Central memory CD8-positive, alpha-beta T cell (primary cell): ENCODE measurements around the gene STAT4.

Experiments used
- ATAC-seq: fragments of 150-1000 bp; cut with Tn5 transposase; replicated peaks from 2 replicates; pipeline ENCODE4 v1.10.0; 2022; ENCODE audit warnings: mild to moderate bottlenecking, moderate FRiP score, moderate number of reproducible peaks; ENCODE audit not compliant: poor library complexity, severe bottlenecking; ENCODE audit errors: extremely low read depth
- DNase-seq, 2 donors: peaks; one replicate each; pipeline ENCODE4 v3.0.0; 2021; ENCODE audit warnings: low spot score in 2 of 2
- H3K27ac Mint-ChIP-seq: one replicate; pipeline ENCODE4 v1.8.0; 2022; ENCODE audit warnings: low read depth, mild to moderate bottlenecking, moderate library complexity, mixed read lengths
- H3K27me3 Mint-ChIP-seq: one replicate; pipeline ENCODE4 v1.8.0; 2022; ENCODE audit warnings: mixed read lengths
- H3K36me3 Mint-ChIP-seq: one replicate; pipeline ENCODE4 v1.8.0; 2022; ENCODE audit warnings: mild to moderate bottlenecking, moderate library complexity, mixed read lengths; ENCODE audit not compliant: insufficient read depth
- H3K4me1 Mint-ChIP-seq: one replicate; pipeline ENCODE4 v1.8.0; 2022; ENCODE audit warnings: mixed read lengths
- H3K4me3 Mint-ChIP-seq: one replicate; pipeline ENCODE4 v1.8.0; 2022; ENCODE audit warnings: mild to moderate bottlenecking, moderate library complexity, mixed read lengths
- H3K9me3 Mint-ChIP-seq: one replicate; pipeline ENCODE4 v1.8.0; 2022; ENCODE audit warnings: mixed read lengths

Gene STAT4

GRCh38 chr2:191010887-191011885, 139.6 kb downstream of the STAT4 start:
- ATAC-seq (no peak), DNase-seq (no peak)
- H3K27me3 Mint-ChIP-seq: no peaks in the 10 kb centered on the region
- H3K4me1 Mint-ChIP-seq: peaks cover 30% of the 10 kb centered on the region
- H3K36me3 Mint-ChIP-seq: peaks cover 35% of the 10 kb centered on the region
- no peak overlapping the region for H3K27ac Mint-ChIP-seq
- no peak overlapping the region for H3K4me3 Mint-ChIP-seq
- no peaks in the 10 kb centered on the region for H3K9me3 Mint-ChIP-seq

DNA sequence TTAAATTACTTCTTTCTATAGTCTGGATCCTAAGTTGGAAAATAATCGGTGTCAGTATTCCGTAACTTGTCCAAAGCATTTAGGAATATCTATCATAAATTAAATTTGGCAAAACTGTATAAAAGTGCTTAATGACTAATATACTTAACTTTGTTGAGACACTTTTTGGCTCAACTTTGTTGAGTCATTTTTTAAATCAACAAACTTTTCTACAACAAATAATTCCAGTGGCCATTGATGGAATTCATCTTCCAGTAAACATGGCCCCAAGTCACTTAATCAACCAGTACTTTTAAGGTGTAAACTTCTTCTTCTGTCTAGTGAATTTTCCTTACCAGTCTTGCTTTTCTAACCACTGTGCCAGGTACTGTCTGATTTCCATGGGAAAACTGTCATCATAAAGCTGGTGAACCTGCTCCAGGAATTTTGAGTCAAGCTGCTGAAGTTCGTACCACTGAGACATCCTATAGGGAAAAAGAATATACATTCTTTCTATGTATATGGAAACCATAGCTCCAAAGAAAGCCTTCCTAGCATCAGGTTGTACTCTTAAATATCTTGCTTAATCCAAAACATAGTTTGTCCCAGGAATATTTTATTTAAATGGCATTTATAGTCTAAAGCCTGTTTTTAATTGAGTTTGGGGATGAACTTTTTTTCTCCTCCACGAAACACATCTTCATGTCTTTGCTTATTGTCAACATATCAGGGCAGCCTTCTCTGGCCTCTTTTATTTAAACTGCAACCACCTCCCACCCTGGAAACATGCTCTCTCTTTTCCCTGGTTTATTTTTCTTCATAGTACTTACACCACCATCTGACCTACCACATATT, 141.0 kb downstream of the STAT4 start:
- Mint-ChIP-seq H3K27me3 (no peaks in the 10 kb centered on the region), H3K36me3 (peaks cover 42% of the 10 kb centered on the region), H3K9me3 (no peaks in the 10 kb centered on the region), H3K27ac (peak overlapping the region; percentile 58), H3K4me3 (no peak overlapping the region), H3K4me1 (peaks cover 36% of the 10 kb centered on the region)
- ATAC-seq: no peak
- no peak for DNase-seq

DNA sequence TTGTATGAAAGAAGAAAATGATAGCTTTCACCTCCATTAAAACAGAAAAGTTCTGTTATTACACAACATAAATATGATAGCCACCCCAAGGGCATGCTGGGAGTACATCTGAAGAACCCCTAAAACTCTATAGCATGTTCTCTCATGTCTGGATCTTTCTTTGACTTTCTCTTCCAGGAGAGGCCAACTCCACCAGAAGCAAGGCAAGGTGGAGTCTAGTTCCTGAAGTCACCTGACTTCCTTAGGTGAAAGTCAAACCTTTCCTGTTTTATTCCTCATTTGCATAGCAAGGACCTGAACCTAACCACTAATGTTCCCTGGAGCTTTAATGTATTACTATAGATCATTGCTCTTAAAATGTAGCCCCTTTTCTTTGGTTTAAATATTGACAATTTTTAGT, 142.5 kb downstream of the STAT4 start:
- Mint-ChIP-seq H3K4me3 (no peak overlapping the region), H3K4me1 (peaks cover 50% of the 10 kb centered on the region), H3K27ac (no peak overlapping the region), H3K27me3 (no peaks in the 10 kb centered on the region), H3K9me3 (no peaks in the 10 kb centered on the region), H3K36me3 (peaks cover 55% of the 10 kb centered on the region)
- ATAC-seq (no peak), DNase-seq (no peak)

DNA sequence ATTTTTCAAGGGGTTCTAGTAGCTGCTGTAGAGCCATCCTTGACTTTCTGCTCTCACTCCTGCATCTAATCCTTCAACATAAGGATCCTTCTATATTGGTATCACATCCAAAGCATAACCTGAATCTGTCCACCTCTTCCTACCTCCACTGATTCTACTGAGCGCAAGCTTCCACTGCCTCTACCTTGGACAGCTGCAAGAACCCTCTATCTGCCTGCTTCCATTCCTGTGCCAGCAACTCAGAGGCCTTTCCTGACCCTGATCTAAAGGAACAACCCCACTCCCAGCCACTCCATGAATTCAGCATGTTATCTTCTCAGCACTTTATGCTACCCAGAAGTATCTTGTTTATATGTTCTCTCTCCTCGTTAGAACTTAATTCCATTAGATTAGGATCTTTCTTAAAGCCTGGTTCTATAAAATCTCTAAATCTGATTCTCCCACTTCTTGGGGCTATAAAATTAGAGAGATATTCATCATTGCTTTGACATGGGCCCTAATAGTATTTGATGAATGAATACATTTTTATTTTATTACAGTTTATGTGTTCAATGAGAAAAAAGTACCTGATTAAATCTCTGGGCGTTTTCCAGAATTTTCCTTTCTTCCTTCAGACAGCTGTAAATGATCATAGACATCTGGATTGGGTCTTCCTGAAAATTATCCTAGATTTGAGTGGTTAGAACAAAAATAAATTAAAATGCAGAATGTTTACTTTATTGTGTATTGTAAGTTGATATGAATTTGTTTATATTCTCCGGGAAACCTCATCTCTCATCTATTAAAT, 143.6 kb downstream of the STAT4 start:
- no peak overlapping the region for H3K4me3 Mint-ChIP-seq
- no peak for DNase-seq
- peak overlapping the region; percentile 5 for H3K27ac Mint-ChIP-seq
- peaks cover 65% of the 10 kb centered on the region for H3K36me3 Mint-ChIP-seq
- ATAC-seq: no peak
- H3K9me3 Mint-ChIP-seq: no peaks in the 10 kb centered on the region
- H3K27me3 Mint-ChIP-seq: no peaks in the 10 kb centered on the region
- H3K4me1 Mint-ChIP-seq: peaks cover 55% of the 10 kb centered on the region

- H3K27me3 Mint-ChIP-seq: no peaks in the 10 kb centered on the region
- peaks cover 64% of the 10 kb centered on the region for H3K4me1 Mint-ChIP-seq
- peak overlapping the region; percentile 5 for H3K27ac Mint-ChIP-seq
- no peak for ATAC-seq
- no peak for DNase-seq
- no peak overlapping the region for H3K4me3 Mint-ChIP-seq
- no peaks in the 10 kb centered on the region for H3K9me3 Mint-ChIP-seq
- peaks cover 68% of the 10 kb centered on the region for H3K36me3 Mint-ChIP-seq
Measured at GRCh38 chr2:191006297-191006696, 144.5 kb downstream of the STAT4 start.

GRCh38 chr2:191003405-191004309, 147.1 kb downstream of the STAT4 start:
- Mint-ChIP-seq H3K27ac (no peak overlapping the region), H3K27me3 (no peaks in the 10 kb centered on the region), H3K4me3 (no peak overlapping the region), H3K4me1 (peaks cover 62% of the 10 kb centered on the region), H3K36me3 (peaks cover 78% of the 10 kb centered on the region), H3K9me3 (no peaks in the 10 kb centered on the region)
- no peak for ATAC-seq
- DNase-seq: no peak

- Mint-ChIP-seq H3K4me1 (peaks cover 58% of the 10 kb centered on the region), H3K9me3 (no peaks in the 10 kb centered on the region), H3K36me3 (peaks cover 79% of the 10 kb centered on the region), H3K27me3 (no peaks in the 10 kb centered on the region), H3K4me3 (no peak overlapping the region), H3K27ac (peak overlapping the region; percentile 52)
- ATAC-seq: no peak
- DNase-seq: no peak
Measured at GRCh38 chr2:191001624-191002023, 149.2 kb downstream of the STAT4 start.

GRCh38 chr2:191001032-191001431, 149.8 kb downstream of the STAT4 start:
- no peaks in the 10 kb centered on the region for H3K27me3 Mint-ChIP-seq
- peaks cover 79% of the 10 kb centered on the region for H3K36me3 Mint-ChIP-seq
- DNase-seq (no peak), ATAC-seq (no peak)
- peaks cover 57% of the 10 kb centered on the region for H3K4me1 Mint-ChIP-seq
- H3K4me3 Mint-ChIP-seq: no peak overlapping the region
- H3K27ac Mint-ChIP-seq: peak overlapping the region; percentile 52
- H3K9me3 Mint-ChIP-seq: no peaks in the 10 kb centered on the region

DNA sequence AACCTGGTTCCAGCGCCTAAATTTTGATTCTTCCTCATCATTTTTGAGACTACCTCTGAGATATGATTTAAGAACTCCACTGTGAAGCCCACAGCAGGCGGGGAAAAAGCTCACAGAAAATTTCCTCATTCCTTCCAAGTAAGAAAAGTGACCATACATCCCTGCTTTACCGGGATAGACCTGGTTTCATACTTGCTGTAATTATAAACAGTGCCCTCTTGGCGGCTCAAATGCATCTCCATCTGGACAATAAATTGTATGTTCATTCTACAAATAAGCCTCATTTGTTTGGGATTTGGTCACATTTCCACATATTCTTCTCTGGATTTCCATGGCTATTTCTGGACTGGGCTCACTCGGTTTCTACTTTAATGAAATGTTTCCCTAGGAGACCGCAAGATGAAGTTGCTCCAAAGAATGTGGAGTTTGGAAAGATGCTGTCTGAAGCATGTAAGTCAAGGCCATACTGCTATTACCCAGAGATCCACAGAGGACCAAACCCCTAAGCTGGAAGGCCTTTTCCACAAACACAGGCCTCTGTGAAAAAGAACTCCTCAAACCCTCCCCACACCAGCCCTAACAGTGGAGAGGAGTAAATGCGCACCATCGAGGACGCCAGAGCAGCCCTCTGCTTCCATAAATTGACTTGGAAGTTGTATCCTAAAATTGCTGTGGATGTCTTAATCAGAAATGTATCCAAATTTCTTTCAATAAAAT, 150.7 kb downstream of the STAT4 start:
- peaks cover 62% of the 10 kb centered on the region for H3K4me1 Mint-ChIP-seq
- no peak overlapping the region for H3K4me3 Mint-ChIP-seq
- H3K36me3 Mint-ChIP-seq: peaks cover 85% of the 10 kb centered on the region
- H3K27ac Mint-ChIP-seq: peak overlapping the region; percentile 61
- DNase-seq (no peak), ATAC-seq (no peak)
- H3K27me3 Mint-ChIP-seq: no peaks in the 10 kb centered on the region
- no peaks in the 10 kb centered on the region for H3K9me3 Mint-ChIP-seq

DNA sequence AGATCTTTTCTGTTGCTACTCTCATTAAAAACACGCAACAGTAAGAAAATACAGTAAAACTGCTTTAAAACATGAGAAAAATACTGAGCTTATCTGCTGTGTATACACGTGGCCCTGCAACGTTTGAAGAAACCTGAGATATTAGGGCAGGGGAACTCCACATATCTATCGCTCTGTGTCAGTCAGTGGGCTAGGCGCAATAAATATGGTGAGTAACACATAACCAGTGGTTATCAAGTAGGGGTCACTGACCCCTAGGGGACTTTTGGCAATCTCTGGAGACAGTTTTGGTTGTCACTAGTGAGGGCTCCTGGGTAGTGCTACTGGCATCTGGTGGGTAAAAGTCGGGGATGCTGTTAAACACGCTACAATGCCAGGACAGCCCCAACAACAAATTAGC, 151.7 kb downstream of the STAT4 start:
- Mint-ChIP-seq H3K36me3 (peaks cover 86% of the 10 kb centered on the region), H3K9me3 (no peaks in the 10 kb centered on the region), H3K4me1 (peaks cover 55% of the 10 kb centered on the region), H3K27me3 (no peaks in the 10 kb centered on the region), H3K27ac (peak overlapping the region; percentile 61), H3K4me3 (no peak overlapping the region)
- DNase-seq: no peak
- peak; percentile 69 for ATAC-seq

DNA sequence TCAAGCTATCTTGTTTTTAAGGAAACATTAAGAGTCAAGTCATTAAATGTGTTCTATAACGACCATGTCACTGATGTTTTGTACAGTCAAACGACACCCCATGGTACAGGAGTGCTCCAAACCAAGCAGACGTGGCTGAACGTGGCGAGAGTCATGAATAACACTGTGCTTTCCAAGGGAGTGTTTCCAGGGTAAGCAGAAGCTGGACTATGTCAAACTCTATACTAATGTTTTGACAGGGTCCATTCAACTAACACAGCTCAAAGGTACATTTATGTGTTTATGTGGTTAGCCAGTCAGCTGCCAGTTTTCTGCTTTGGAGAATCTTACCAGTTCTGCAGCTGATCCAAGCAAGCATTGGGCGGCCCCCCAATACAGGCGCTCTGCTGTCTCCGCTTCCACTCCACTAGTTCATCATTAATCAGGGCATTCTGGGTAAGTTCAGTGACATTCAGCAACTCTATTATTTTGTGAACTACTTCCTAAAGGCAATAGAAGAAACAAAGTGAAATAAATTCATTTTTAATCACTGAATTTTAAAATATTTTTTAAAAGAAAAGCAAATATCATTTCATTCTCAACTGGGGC, 153.2 kb downstream of the STAT4 start:
- no peak for ATAC-seq
- H3K4me3 Mint-ChIP-seq: no peak overlapping the region
- H3K27ac Mint-ChIP-seq: peak overlapping the region; percentile 75
- no peaks in the 10 kb centered on the region for H3K9me3 Mint-ChIP-seq
- peaks cover 89% of the 10 kb centered on the region for H3K36me3 Mint-ChIP-seq
- peaks cover 46% of the 10 kb centered on the region for H3K4me1 Mint-ChIP-seq
- no peak for DNase-seq
- no peaks in the 10 kb centered on the region for H3K27me3 Mint-ChIP-seq
